Measurements from ENCODE around the gene ADPRS. TPM values are rescaled to one million over a fixed set of nuclear protein-coding genes. Genes with fewer than 3 reads are reported as not detected.

ADPRS gene
- total and polyA plus RNA-seq, 5 donors = 12.3 to 19.5 (median 13.0) TPM

GRCh38 chr1:36087233-36088123 is 1.2 kb upstream of the ADPRS start:
- Histone ChIP-seq H3K4me1 (ENCODE audit: control insufficient read depth, insufficient read depth, low read length) (peaks cover 3% of the 10 kb centered on the region), H3K27me3 (ENCODE audit: control insufficient read depth, insufficient read depth) (no peaks in the 10 kb centered on the region), H3K27ac (ENCODE audit: low read length) (no peak overlapping the region), H3K4me3 (ENCODE audit: low read length) (no peak overlapping the region), H3K9me3 (ENCODE audit: control insufficient read depth, low read length) (no peaks in the 10 kb centered on the region)
- 84% methylated on average over 31 of the region's 31 CpGs for WGBS
- intact Hi-C loops (cut with DNase I) = no loop called here
- DNase-seq (peak in 2 of 3 donors; percentile 59 to 60), ATAC-seq (no peak)

DNA sequence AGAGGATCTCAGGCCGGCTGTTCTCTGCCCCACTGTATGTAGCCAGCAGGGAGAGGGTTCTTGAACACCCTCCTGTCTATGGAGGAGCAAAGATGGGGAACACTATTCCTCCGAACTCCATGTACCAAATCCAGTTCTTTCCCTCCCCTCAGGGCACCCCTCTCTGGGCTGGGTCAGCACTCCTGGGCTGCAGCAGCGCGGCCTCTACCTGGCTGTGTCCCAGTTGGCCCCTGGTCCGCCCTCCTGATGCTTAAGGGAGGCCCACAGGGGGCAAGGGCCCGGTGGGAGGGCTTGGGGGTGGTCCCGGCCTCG is 471 bp upstream of the ADPRS start:
- Histone ChIP-seq H3K27me3 (ENCODE audit: control insufficient read depth, insufficient read depth) (no peaks in the 10 kb centered on the region), H3K4me1 (ENCODE audit: control insufficient read depth, insufficient read depth, low read length) (peaks cover 3% of the 10 kb centered on the region), H3K9me3 (ENCODE audit: control insufficient read depth, low read length) (no peaks in the 10 kb centered on the region), H3K4me3 (ENCODE audit: low read length) (peak overlapping the region; percentile 54), H3K27ac (ENCODE audit: low read length) (no peak overlapping the region)
- 29% methylated on average over 8 of the region's 8 CpGs for WGBS
- intact Hi-C loops (cut with DNase I) = no loop called here
- ATAC-seq (peak in 1 of 2 donors; percentile 27), DNase-seq (no peak)

- no peaks in the 10 kb centered on the region for H3K27me3 ChIP-seq (ENCODE audit: control insufficient read depth, insufficient read depth)
- H3K9me3 ChIP-seq (ENCODE audit: control insufficient read depth, low read length) = no peaks in the 10 kb centered on the region
- no peak for ATAC-seq
- peak in 1 of 3 donors; percentile 56 for DNase-seq
- H3K4me3 ChIP-seq (ENCODE audit: low read length) = peak overlapping the region; percentile 54
- WGBS = 6% methylated on average over 32 of the region's 32 CpGs
- peaks cover 3% of the 10 kb centered on the region for H3K4me1 ChIP-seq (ENCODE audit: control insufficient read depth, insufficient read depth, low read length)
- H3K27ac ChIP-seq (ENCODE audit: low read length) = peak overlapping the region; percentile 6
- intact Hi-C loops (cut with DNase I) = no loop called here
These were observed 865 bp downstream of the ADPRS start for GRCh38 chr1:36089393-36090121.

- ATAC-seq (no peak), DNase-seq (peak in 1 of 3 donors; percentile 32)
- no peak overlapping the region for H3K4me3 ChIP-seq (ENCODE audit: low read length)
- intact Hi-C loops (cut with DNase I) = no loop called here
- no peaks in the 10 kb centered on the region for H3K9me3 ChIP-seq (ENCODE audit: control insufficient read depth, low read length)
- no peaks in the 10 kb centered on the region for H3K27me3 ChIP-seq (ENCODE audit: control insufficient read depth, insufficient read depth)
- peaks cover 3% of the 10 kb centered on the region for H3K4me1 ChIP-seq (ENCODE audit: control insufficient read depth, insufficient read depth, low read length)
- no peak overlapping the region for H3K27ac ChIP-seq (ENCODE audit: low read length)
- 92% methylated on average over 4 of the region's 4 CpGs for WGBS
These were observed 2.4 kb downstream of the ADPRS start for GRCh38 chr1:36091141-36091540.

DNA sequence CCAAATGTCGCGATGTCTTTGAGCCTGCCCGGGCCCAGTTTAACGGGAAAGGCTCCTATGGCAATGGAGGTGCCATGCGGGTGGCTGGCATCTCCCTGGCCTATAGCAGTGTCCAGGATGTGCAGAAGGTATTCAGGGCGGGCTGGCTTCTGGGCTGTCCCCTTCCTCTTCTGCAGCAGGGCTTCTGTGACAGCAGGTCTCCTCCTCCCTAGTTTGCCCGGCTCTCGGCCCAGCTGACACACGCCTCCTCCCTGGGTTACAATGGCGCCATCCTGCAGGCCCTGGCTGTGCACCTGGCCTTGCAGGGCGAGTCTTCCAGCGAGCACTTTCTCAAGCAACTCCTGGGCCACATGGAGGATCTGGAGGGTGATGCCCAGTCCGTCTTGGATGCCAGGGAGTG is 3.0 kb downstream of the ADPRS start:
- ATAC-seq = no peak
- intact Hi-C loops (cut with DNase I) = no loop called here
- WGBS = 94% methylated on average over 13 of the region's 13 CpGs
- H3K9me3 ChIP-seq (ENCODE audit: control insufficient read depth, low read length) = no peaks in the 10 kb centered on the region
- H3K27me3 ChIP-seq (ENCODE audit: control insufficient read depth, insufficient read depth) = no peaks in the 10 kb centered on the region
- H3K27ac ChIP-seq (ENCODE audit: low read length) = no peak overlapping the region
- H3K4me1 ChIP-seq (ENCODE audit: control insufficient read depth, insufficient read depth, low read length) = peaks cover 3% of the 10 kb centered on the region
- peak in 1 of 3 donors; percentile 31 for DNase-seq
- H3K4me3 ChIP-seq (ENCODE audit: low read length) = no peak overlapping the region

GRCh38 chr1:36092166-36092797 is 3.6 kb downstream of the ADPRS start:
- 90% methylated on average over 17 of the region's 17 CpGs for WGBS
- ATAC-seq (no peak), DNase-seq (peak in 1 of 3 donors; percentile 50)
- Histone ChIP-seq H3K4me1 (ENCODE audit: control insufficient read depth, insufficient read depth, low read length) (peaks cover 3% of the 10 kb centered on the region), H3K27me3 (ENCODE audit: control insufficient read depth, insufficient read depth) (no peaks in the 10 kb centered on the region), H3K9me3 (ENCODE audit: control insufficient read depth, low read length) (no peaks in the 10 kb centered on the region), H3K4me3 (ENCODE audit: low read length) (no peak overlapping the region), H3K27ac (ENCODE audit: low read length) (no peak overlapping the region)
- intact Hi-C loops (cut with DNase I) = no loop called here

DNA sequence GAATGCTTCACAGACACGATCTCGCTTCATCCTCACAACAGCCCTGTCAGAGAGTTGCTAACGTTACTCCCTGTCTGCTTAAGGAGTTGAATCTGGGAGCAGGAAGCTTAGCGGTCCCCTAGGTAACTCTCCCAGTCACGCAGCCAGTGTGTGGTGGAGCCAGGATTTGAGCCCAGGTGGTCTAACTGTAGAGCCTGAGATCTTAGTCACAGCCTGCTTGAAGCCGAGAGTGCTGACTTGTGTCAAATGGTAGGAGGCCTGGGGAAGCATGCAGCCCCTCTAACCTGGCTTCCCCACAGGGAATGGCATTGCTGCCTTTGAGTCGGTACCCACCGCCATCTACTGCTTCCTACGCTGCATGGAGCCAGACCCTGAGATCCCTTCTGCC is 4.1 kb downstream of the ADPRS start:
- intact Hi-C loops (cut with DNase I) = no loop called here

DNA sequence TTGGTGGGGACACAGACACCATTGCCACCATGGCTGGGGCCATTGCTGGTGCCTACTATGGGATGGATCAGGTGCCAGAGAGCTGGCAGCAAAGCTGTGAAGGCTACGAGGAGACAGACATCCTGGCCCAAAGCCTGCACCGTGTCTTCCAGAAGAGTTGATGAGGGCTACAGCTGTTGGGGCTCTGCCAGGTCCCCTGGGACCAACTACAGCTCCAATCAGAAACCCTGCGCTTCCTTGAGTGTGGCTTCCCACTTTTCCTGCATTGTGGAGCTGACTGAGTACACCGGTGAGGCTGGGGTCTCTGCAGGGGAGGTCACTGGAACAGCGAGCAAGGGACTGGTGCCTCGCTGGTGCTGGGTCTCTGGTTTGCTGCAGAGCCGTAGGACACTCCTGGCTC is 4.5 kb downstream of the ADPRS start:
- DNase-seq (peak in 1 of 3 donors; percentile 58), ATAC-seq (no peak)
- Histone ChIP-seq H3K9me3 (ENCODE audit: control insufficient read depth, low read length) (no peaks in the 10 kb centered on the region), H3K4me3 (ENCODE audit: low read length) (no peak overlapping the region), H3K27ac (ENCODE audit: low read length) (no peak overlapping the region), H3K4me1 (ENCODE audit: control insufficient read depth, insufficient read depth, low read length) (peaks cover 3% of the 10 kb centered on the region), H3K27me3 (ENCODE audit: control insufficient read depth, insufficient read depth) (no peaks in the 10 kb centered on the region)
- 72% methylated on average over 7 of the region's 7 CpGs for WGBS
- intact Hi-C loops (cut with DNase I) = no loop called here

More for the DNA sequence above, 4.1 kb downstream of the ADPRS start:
- peaks cover 3% of the 10 kb centered on the region for H3K4me1 ChIP-seq (ENCODE audit: control insufficient read depth, insufficient read depth, low read length)
- H3K27ac ChIP-seq (ENCODE audit: low read length) = no peak overlapping the region
- H3K4me3 ChIP-seq (ENCODE audit: low read length) = no peak overlapping the region
- DNase-seq = no peak
- ATAC-seq = no peak
- H3K27me3 ChIP-seq (ENCODE audit: control insufficient read depth, insufficient read depth) = no peaks in the 10 kb centered on the region
- 90% methylated on average over 9 of the region's 9 CpGs for WGBS
- no peaks in the 10 kb centered on the region for H3K9me3 ChIP-seq (ENCODE audit: control insufficient read depth, low read length)

DNA sequence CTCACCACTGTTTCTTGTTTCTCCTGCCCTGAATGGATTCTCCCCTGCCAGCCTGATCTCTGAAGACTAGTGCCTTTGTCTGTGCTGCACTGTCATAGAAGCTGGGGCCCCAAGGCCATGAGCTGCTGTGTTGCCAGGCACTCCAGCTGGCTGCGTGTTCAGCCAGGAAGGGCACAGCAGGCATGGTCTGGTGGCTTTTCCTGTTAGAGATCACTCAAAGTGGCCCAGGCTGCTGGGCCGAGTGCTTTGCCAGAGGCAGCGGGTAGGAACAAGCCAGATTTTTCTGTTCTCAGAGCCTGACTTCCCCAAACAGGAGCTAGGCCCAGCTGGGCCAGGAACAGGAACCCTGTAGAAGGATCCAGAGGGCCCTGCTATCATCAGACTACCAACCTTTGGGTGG is 5.2 kb downstream of the ADPRS start:
- H3K4me1 ChIP-seq (ENCODE audit: control insufficient read depth, insufficient read depth, low read length) = peaks cover 3% of the 10 kb centered on the region
- ATAC-seq (no peak), DNase-seq (no peak)
- no peak overlapping the region for H3K27ac ChIP-seq (ENCODE audit: low read length)
- H3K27me3 ChIP-seq (ENCODE audit: control insufficient read depth, insufficient read depth) = no peaks in the 10 kb centered on the region
- no peaks in the 10 kb centered on the region for H3K9me3 ChIP-seq (ENCODE audit: control insufficient read depth, low read length)
- intact Hi-C loops (cut with DNase I) = no loop called here
- no peak overlapping the region for H3K4me3 ChIP-seq (ENCODE audit: low read length)
- 84% methylated on average over 3 of the region's 3 CpGs for WGBS

GRCh38 chr1:36094621-36095061 is 5.9 kb downstream of the ADPRS start:
- 86% methylated on average over 8 of the region's 8 CpGs for WGBS
- no peaks in the 10 kb centered on the region for H3K9me3 ChIP-seq (ENCODE audit: control insufficient read depth, low read length)
- H3K4me1 ChIP-seq (ENCODE audit: control insufficient read depth, insufficient read depth, low read length) = peaks cover under 1% of the 10 kb centered on the region
- intact Hi-C loops (cut with DNase I) = loop anchor here in 1 of 4 donors (5.0 kb wide), 1 partner anchor 328 kb away; no protein-coding TSS in a partner anchor
- H3K27ac ChIP-seq (ENCODE audit: low read length) = no peak overlapping the region
- H3K4me3 ChIP-seq (ENCODE audit: low read length) = no peak overlapping the region
- ATAC-seq (no peak), DNase-seq (no peak)
- H3K27me3 ChIP-seq (ENCODE audit: control insufficient read depth, insufficient read depth) = no peaks in the 10 kb centered on the region
